ENCODE results near the gene GSTM3. TPM values are rescaled to one million over a fixed set of nuclear protein-coding genes. Genes with fewer than 3 reads are reported as not detected.

GSTM3 gene
- total RNA-seq, 1 experiment from 2014 or later = 2.2 TPM

DNA sequence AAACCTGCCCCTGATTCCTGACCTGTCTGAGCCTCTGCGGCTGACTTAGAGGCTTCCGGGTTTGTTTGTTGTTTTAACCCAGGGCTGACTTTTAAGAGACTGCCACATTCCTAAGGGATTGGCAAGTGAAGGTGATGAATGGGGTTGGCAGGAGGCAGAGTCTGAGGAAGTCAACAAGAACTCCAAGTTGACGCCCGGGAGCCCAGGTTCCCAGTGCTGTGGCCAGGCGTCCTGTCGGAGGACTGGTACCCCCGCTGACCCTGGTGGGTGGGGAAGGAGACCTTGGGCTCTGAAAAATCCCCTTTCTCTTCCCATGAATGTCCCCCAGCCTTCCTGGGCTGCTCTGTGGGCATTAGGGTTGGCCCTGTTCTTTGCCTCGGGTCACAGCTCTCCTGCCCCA, 42.6 kb upstream of the GSTM3 start:
- H3K4me3 Mint-ChIP-seq = no peak overlapping the region
- CTCF ChIA-PET = interaction anchor here (0.5 to 17.4 kb wide), 4 partner anchors 104 to 235 kb away, joined by 3 to 341 read pairs (median 4); partner anchors contain the start of genes AHCYL1 and GNAI3

DNA sequence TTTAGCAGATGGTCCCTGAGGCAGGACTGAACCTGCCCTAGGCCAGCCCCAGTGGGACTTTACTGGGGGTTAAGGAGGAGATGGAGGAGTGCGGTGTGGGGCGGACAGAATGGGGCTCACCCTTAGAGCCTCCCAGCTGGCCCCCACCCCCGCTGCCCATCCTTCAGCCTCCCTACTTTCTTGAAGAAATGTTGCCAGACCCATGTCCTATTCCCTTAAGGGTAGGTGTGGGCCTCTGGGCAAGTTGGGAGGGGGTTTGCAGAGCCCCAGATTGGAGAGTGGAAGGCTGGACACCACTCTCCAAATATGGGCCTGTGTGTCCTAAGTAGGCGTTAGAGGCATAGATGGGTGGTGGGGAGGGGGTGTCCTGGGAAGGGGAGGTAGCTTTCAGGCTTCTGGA, 42.1 kb upstream of the GSTM3 start:
- ATAC-seq (no peak), DNase-seq (ENCODE audit: low spot score) (no peak)
- Mint-ChIP-seq H3K27me3 (ENCODE audit: low read depth) (peaks cover 2% of the 10 kb centered on the region; the same call in 1 of the 2 replicates), H3K4me1 (peaks cover 16% of the 10 kb centered on the region), H3K4me3 (no peak overlapping the region), H3K36me3 (peaks cover 11% of the 10 kb centered on the region), H3K9me3 (peaks cover 25% of the 10 kb centered on the region), H3K27ac (no peak overlapping the region)
- POLR2A ChIA-PET = no interaction called here
- CTCF ChIA-PET = interaction anchor here (0.5 to 17.4 kb wide), 8 partner anchors 8 to 235 kb away, joined by 3 to 341 read pairs (median 4); partner anchors contain the start of genes AHCYL1 and GNAI3
- TF ChIP-seq, protein P1, sequence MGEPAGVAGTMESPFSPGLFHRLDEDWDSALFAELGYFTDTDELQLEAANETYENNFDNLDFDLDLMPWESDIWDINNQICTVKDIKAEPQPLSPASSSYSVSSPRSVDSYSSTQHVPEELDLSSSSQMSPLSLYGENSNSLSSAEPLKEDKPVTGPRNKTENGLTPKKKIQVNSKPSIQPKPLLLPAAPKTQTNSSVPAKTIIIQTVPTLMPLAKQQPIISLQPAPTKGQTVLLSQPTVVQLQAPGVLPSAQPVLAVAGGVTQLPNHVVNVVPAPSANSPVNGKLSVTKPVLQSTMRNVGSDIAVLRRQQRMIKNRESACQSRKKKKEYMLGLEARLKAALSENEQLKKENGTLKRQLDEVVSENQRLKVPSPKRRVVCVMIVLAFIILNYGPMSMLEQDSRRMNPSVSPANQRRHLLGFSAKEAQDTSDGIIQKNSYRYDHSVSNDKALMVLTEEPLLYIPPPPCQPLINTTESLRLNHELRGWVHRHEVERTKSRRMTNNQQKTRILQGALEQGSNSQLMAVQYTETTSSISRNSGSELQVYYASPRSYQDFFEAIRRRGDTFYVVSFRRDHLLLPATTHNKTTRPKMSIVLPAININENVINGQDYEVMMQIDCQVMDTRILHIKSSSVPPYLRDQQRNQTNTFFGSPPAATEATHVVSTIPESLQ (CRISPR knock-in tag; IDR thresholded peaks at IDR 0.05) = no peak
- TF ChIP-seq SMAD3 (CRISPR knock-in tag; IDR thresholded peaks at IDR 0.05; ENCODE audit: borderline replicate concordance) = no peak
- TF ChIP-seq FOXP1 (CRISPR knock-in tag; IDR thresholded peaks at IDR 0.05; ENCODE audit: borderline replicate concordance) = no peak
- TF ChIP-seq, protein P2, sequence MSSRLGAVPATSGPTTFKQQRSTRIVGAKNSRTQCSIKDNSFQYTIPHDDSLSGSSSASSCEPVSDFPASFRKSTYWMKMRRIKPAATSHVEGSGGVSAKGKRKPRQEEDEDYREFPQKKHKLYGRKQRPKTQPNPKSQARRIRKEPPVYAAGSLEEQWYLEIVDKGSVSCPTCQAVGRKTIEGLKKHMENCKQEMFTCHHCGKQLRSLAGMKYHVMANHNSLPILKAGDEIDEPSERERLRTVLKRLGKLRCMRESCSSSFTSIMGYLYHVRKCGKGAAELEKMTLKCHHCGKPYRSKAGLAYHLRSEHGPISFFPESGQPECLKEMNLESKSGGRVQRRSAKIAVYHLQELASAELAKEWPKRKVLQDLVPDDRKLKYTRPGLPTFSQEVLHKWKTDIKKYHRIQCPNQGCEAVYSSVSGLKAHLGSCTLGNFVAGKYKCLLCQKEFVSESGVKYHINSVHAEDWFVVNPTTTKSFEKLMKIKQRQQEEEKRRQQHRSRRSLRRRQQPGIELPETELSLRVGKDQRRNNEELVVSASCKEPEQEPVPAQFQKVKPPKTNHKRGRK (CRISPR knock-in tag; IDR thresholded peaks at IDR 0.05; ENCODE audit: borderline replicate concordance) = no peak
- TF ChIP-seq, protein P3, sequence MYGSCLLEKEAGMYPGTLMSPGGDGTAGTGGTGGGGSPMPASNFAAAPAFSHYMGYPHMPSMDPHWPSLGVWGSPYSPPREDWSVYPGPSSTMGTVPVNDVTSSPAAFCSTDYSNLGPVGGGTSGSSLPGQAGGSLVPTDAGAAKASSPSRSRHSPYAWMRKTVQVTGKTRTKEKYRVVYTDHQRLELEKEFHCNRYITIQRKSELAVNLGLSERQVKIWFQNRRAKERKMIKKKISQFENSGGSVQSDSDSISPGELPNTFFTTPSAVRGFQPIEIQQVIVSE (CRISPR knock-in tag; IDR thresholded peaks at IDR 0.05; ENCODE audit: borderline replicate concordance) = no peak
- TF ChIP-seq ZNF138 (CRISPR knock-in tag; conservative IDR thresholded peaks at IDR 0.05) = no peak
- TF ChIP-seq, protein P4, sequence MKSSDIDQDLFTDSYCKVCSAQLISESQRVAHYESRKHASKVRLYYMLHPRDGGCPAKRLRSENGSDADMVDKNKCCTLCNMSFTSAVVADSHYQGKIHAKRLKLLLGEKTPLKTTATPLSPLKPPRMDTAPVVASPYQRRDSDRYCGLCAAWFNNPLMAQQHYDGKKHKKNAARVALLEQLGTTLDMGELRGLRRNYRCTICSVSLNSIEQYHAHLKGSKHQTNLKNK (CRISPR knock-in tag; IDR thresholded peaks at IDR 0.05) = no peak
- TF ChIP-seq, protein P5, sequence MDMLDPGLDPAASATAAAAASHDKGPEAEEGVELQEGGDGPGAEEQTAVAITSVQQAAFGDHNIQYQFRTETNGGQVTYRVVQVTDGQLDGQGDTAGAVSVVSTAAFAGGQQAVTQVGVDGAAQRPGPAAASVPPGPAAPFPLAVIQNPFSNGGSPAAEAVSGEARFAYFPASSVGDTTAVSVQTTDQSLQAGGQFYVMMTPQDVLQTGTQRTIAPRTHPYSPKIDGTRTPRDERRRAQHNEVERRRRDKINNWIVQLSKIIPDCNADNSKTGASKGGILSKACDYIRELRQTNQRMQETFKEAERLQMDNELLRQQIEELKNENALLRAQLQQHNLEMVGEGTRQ (CRISPR knock-in tag; IDR thresholded peaks at IDR 0.05) = no peak
- TF ChIP-seq, protein P6, sequence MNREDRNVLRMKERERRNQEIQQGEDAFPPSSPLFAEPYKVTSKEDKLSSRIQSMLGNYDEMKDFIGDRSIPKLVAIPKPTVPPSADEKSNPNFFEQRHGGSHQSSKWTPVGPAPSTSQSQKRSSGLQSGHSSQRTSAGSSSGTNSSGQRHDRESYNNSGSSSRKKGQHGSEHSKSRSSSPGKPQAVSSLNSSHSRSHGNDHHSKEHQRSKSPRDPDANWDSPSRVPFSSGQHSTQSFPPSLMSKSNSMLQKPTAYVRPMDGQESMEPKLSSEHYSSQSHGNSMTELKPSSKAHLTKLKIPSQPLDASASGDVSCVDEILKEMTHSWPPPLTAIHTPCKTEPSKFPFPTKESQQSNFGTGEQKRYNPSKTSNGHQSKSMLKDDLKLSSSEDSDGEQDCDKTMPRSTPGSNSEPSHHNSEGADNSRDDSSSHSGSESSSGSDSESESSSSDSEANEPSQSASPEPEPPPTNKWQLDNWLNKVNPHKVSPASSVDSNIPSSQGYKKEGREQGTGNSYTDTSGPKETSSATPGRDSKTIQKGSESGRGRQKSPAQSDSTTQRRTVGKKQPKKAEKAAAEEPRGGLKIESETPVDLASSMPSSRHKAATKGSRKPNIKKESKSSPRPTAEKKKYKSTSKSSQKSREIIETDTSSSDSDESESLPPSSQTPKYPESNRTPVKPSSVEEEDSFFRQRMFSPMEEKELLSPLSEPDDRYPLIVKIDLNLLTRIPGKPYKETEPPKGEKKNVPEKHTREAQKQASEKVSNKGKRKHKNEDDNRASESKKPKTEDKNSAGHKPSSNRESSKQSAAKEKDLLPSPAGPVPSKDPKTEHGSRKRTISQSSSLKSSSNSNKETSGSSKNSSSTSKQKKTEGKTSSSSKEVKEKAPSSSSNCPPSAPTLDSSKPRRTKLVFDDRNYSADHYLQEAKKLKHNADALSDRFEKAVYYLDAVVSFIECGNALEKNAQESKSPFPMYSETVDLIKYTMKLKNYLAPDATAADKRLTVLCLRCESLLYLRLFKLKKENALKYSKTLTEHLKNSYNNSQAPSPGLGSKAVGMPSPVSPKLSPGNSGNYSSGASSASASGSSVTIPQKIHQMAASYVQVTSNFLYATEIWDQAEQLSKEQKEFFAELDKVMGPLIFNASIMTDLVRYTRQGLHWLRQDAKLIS (CRISPR knock-in tag; IDR thresholded peaks at IDR 0.05; ENCODE audit: borderline replicate concordance) = no peak
- TF ChIP-seq TP53 (CRISPR knock-in tag; IDR thresholded peaks at IDR 0.05) = no peak
- no peak for TF ChIP-seq HMGA2 (CRISPR knock-in tag; IDR thresholded peaks at IDR 0.05)
- TF ChIP-seq MXD4 (CRISPR knock-in tag; IDR thresholded peaks at IDR 0.05; ENCODE audit: borderline replicate concordance) = no peak
- no peak for TF ChIP-seq ZNF263 (CRISPR knock-in tag; IDR thresholded peaks at IDR 0.05; ENCODE audit: low read depth)
- no peak for TF ChIP-seq TEAD4 (CRISPR knock-in tag; IDR thresholded peaks at IDR 0.05)
- TF ChIP-seq, protein P7, sequence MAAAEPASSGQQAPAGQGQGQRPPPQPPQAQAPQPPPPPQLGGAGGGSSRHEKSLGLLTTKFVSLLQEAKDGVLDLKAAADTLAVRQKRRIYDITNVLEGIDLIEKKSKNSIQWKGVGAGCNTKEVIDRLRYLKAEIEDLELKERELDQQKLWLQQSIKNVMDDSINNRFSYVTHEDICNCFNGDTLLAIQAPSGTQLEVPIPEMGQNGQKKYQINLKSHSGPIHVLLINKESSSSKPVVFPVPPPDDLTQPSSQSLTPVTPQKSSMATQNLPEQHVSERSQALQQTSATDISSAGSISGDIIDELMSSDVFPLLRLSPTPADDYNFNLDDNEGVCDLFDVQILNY (CRISPR knock-in tag; IDR thresholded peaks at IDR 0.05) = no peak
- TF ChIP-seq PRRX2 (CRISPR knock-in tag; IDR thresholded peaks at IDR 0.05) = no peak
- TF ChIP-seq, protein P8, sequence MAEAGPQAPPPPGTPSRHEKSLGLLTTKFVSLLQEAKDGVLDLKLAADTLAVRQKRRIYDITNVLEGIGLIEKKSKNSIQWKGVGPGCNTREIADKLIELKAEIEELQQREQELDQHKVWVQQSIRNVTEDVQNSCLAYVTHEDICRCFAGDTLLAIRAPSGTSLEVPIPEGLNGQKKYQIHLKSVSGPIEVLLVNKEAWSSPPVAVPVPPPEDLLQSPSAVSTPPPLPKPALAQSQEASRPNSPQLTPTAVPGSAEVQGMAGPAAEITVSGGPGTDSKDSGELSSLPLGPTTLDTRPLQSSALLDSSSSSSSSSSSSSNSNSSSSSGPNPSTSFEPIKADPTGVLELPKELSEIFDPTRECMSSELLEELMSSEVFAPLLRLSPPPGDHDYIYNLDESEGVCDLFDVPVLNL (CRISPR knock-in tag; IDR thresholded peaks at IDR 0.05; ENCODE audit: borderline replicate concordance, low read depth) = no peak

More for the DNA sequence above, 42.6 kb upstream of the GSTM3 start:
- Mint-ChIP-seq H3K9me3 (peaks cover 25% of the 10 kb centered on the region), H3K4me1 (peaks cover 16% of the 10 kb centered on the region), H3K27me3 (ENCODE audit: low read depth) (peaks cover 2% of the 10 kb centered on the region; the same call in 1 of the 2 replicates), H3K36me3 (peaks cover 11% of the 10 kb centered on the region), H3K27ac (no peak overlapping the region)
- ATAC-seq (peak; percentile 66), DNase-seq (ENCODE audit: low spot score) (no peak)
- TF ChIP-seq, protein P9, sequence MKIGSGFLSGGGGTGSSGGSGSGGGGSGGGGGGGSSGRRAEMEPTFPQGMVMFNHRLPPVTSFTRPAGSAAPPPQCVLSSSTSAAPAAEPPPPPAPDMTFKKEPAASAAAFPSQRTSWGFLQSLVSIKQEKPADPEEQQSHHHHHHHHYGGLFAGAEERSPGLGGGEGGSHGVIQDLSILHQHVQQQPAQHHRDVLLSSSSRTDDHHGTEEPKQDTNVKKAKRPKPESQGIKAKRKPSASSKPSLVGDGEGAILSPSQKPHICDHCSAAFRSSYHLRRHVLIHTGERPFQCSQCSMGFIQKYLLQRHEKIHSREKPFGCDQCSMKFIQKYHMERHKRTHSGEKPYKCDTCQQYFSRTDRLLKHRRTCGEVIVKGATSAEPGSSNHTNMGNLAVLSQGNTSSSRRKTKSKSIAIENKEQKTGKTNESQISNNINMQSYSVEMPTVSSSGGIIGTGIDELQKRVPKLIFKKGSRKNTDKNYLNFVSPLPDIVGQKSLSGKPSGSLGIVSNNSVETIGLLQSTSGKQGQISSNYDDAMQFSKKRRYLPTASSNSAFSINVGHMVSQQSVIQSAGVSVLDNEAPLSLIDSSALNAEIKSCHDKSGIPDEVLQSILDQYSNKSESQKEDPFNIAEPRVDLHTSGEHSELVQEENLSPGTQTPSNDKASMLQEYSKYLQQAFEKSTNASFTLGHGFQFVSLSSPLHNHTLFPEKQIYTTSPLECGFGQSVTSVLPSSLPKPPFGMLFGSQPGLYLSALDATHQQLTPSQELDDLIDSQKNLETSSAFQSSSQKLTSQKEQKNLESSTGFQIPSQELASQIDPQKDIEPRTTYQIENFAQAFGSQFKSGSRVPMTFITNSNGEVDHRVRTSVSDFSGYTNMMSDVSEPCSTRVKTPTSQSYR (CRISPR knock-in tag; IDR thresholded peaks at IDR 0.05) = no peak
- TF ChIP-seq TP53 (CRISPR knock-in tag; IDR thresholded peaks at IDR 0.05) = no peak
- POLR2A ChIA-PET = no interaction called here
